GM23248 (cell line): ENCODE data around the gene CHRNB1. TPM values are rescaled to one million over a fixed set of nuclear protein-coding genes. Genes with fewer than 3 reads are reported as not detected.

Source experiments
- DNase-seq: peaks from one replicate; pipeline ENCODE4 v3.0.0-alpha.2; 2015
- H2AFZ ChIP-seq: fragments of 200-600 bp; sonication (generic); 2 replicates; pipeline ENCODE4 v1.6.1; 2016; ENCODE audit warnings: antibody characterized with exemption
- H3F3A ChIP-seq: fragments of 200-600 bp; sonication (generic); 2 replicates; pipeline ENCODE4 v1.6.1; 2016; ENCODE audit warnings: mild to moderate bottlenecking, antibody characterized with exemption, mixed run types; ENCODE audit not compliant: insufficient read depth
- H3K27ac ChIP-seq: fragments of 200-600 bp; sonication (generic); 2 replicates; pipeline ENCODE4 v1.5.1; 2016; ENCODE audit warnings: mild to moderate bottlenecking
- H3K27me3 ChIP-seq: fragments of 200-600 bp; sonication (generic); replicated peaks from 2 replicates; pipeline ENCODE4 v1.6.1; 2016; ENCODE audit warnings: mild to moderate bottlenecking; ENCODE audit not compliant: insufficient read depth
- H3K36me3 ChIP-seq: fragments of 200-600 bp; sonication (generic); 2 replicates; pipeline ENCODE4 v1.6.1; 2016; ENCODE audit warnings: low read depth, mild to moderate bottlenecking
- H3K4me1 ChIP-seq: fragments of 200-600 bp; sonication (generic); 2 replicates; pipeline ENCODE4 v1.6.1; 2016; ENCODE audit warnings: mild to moderate bottlenecking; ENCODE audit not compliant: insufficient read depth
- H3K4me2 ChIP-seq: fragments of 200-600 bp; sonication (generic); one replicate; pipeline ENCODE4 v1.6.1; 2016; ENCODE audit warnings: mild to moderate bottlenecking; ENCODE audit not compliant: unreplicated experiment
- H3K4me3 ChIP-seq: fragments of 200-600 bp; sonication (generic); 2 replicates; pipeline ENCODE4 v1.5.1; 2016; ENCODE audit warnings: mild to moderate bottlenecking
- H3K79me2 ChIP-seq: fragments of 200-600 bp; sonication (generic); 2 replicates; pipeline ENCODE4 v1.6.1; 2016; ENCODE audit warnings: mild to moderate bottlenecking; ENCODE audit not compliant: insufficient read depth
- H3K9ac ChIP-seq: fragments of 200-600 bp; sonication (generic); 2 replicates; pipeline ENCODE4 v1.6.1; 2016; ENCODE audit warnings: mild to moderate bottlenecking
- H3K9me2 ChIP-seq: fragments of 200-600 bp; sonication (generic); 2 replicates; pipeline ENCODE4 v1.6.1; 2016; ENCODE audit warnings: mixed run types, mild to moderate bottlenecking, moderate library complexity; ENCODE audit not compliant: insufficient read depth
- H3K9me3 ChIP-seq: fragments of 200-600 bp; sonication (generic); one replicate; pipeline ENCODE4 v1.6.1; 2017; ENCODE audit warnings: low read depth
- H4K20me1 ChIP-seq: fragments of 200-600 bp; sonication (generic); 2 replicates; pipeline ENCODE4 v1.6.0; 2016; ENCODE audit not compliant: insufficient read depth
- EZH2 ChIP-seq: fragments of 200-600 bp; sonication (generic); IDR thresholded peaks from 2 replicates; pipeline ENCODE4 v1.6.1; 2018; ENCODE audit warnings: antibody characterized with exemption, mild to moderate bottlenecking; ENCODE audit not compliant: insufficient read depth, poor library complexity, severe bottlenecking
- EZH2phosphoT487 ChIP-seq: fragments of 200-600 bp; sonication (generic); IDR thresholded peaks from 2 replicates; pipeline ENCODE4 v1.6.1; 2018; ENCODE audit warnings: antibody characterized with exemption, moderate library complexity, mild to moderate bottlenecking, low read depth; ENCODE audit not compliant: insufficient read depth
- WGBS, 2 experiments: methylation state at CpG; one replicate each; pipeline ENCODE4 v1.1.6; 2015 to 2017; ENCODE audit warnings: low lambda C conversion rate in 2 of 2, low coverage in 1 of 2; ENCODE audit errors: missing lambda C conversion rate in 2 of 2; 5-methylcytosine and 5-hydroxymethylcytosine counted together
- in situ Hi-C: fragments of 300-500 bp; cut with MboI; formaldehyde crosslinking; loops from 2 replicates; pipeline ENCODE4 v1.15.0; 2020
- polyA plus RNA-seq: library from polyadenylated mRNA; unstranded; fragments of >200 nt; fragmentation: Nextera tagmentation; extraction: Ambion mirVana; gene quantifications from 2 replicates; pipeline ENCODE4 v1.2.1, GENCODE V29; 2016
- total RNA-seq: library from RNA; depleted of rRNA; stranded (reverse); fragments of >200 nt; shearing (Covaris generic); gene quantifications from 2 replicates; pipeline ENCODE4 v1.2.3, GENCODE V29; 2014

CHRNB1 gene
- total and polyA plus RNA-seq, 2 experiments from 2014 or later = 3.5 to 4.9 TPM

- TF ChIP-seq EZH2phosphoT487 (no peak), EZH2 (no peak)
- DNase-seq = no peak
- peaks cover 19% of the 10 kb centered on the region for H3F3A ChIP-seq
- no peak overlapping the region for H3K27ac ChIP-seq
- H3K27me3 ChIP-seq = no peaks in the 10 kb centered on the region
- WGBS, 2 experiments = 80 to 84% methylated on average over 7 to 9 of the region's 9 CpGs
- 0 out of 2 replicates have a peak, but pooled peaks cover 2% of the 10 kb centered on the region for H3K4me1 ChIP-seq
- peaks cover 54% of the 10 kb centered on the region for H3K79me2 ChIP-seq
- H3K9ac ChIP-seq = no peak overlapping the region
- in situ Hi-C loops = no loop called here
- no peaks in the 10 kb centered on the region for H3K9me2 ChIP-seq
- H4K20me1 ChIP-seq = no peaks in the 10 kb centered on the region
- no peak overlapping the region for H3K4me2 ChIP-seq
- no peak overlapping the region for H2AFZ ChIP-seq
- no peaks in the 10 kb centered on the region for H3K9me3 ChIP-seq
- H3K4me3 ChIP-seq = no peak overlapping the region
- H3K36me3 ChIP-seq = peaks cover 7% of the 10 kb centered on the region; the same call in 1 of the 2 replicates
Measured at GRCh38 chr17:7464081-7464480, 19.2 kb downstream of the CHRNB1 start.

- H3K27ac ChIP-seq = no peak overlapping the region
- H3K79me2 ChIP-seq = peaks cover 71% of the 10 kb centered on the region
- WGBS, 2 experiments = 93% methylated on average over 19 to 33 of the region's 33 CpGs
Measured at GRCh38 chr17:7465597-7466275, 20.9 kb downstream of the CHRNB1 start.

GRCh38 chr17:7466318-7466638, 21.4 kb downstream of the CHRNB1 start:
- Histone ChIP-seq H3K79me2 (peaks cover 76% of the 10 kb centered on the region), H3K4me1 (0 out of 2 replicates have a peak, but pooled peaks cover 2% of the 10 kb centered on the region), H3K4me3 (no peak overlapping the region), H3K9me3 (no peaks in the 10 kb centered on the region), H3K9me2 (no peaks in the 10 kb centered on the region), H2AFZ (no peak overlapping the region), H3K27ac (no peak overlapping the region), H3F3A (no peaks in the 10 kb centered on the region), H3K27me3 (no peaks in the 10 kb centered on the region), H3K36me3 (peaks cover 7% of the 10 kb centered on the region; the same call in 1 of the 2 replicates), H4K20me1 (no peaks in the 10 kb centered on the region), H3K9ac (no peak overlapping the region), H3K4me2 (no peak overlapping the region)
- no peak for DNase-seq
- 93% methylated on average over 8 to 9 of the region's 9 CpGs for WGBS, 2 experiments
- in situ Hi-C loops = no loop called here
- no peak for TF ChIP-seq EZH2
- no peak for TF ChIP-seq EZH2phosphoT487

More at GRCh38 chr17:7465597-7466275, 20.9 kb downstream of the CHRNB1 start:
- no peak overlapping the region for H3K4me3 ChIP-seq
- H3K9ac ChIP-seq = no peak overlapping the region
- peaks cover 7% of the 10 kb centered on the region; the same call in 1 of the 2 replicates for H3K36me3 ChIP-seq
- no peak overlapping the region for H3K4me2 ChIP-seq
- 0 out of 2 replicates have a peak, but pooled peaks cover 2% of the 10 kb centered on the region for H3K4me1 ChIP-seq
- DNase-seq = no peak
- no peaks in the 10 kb centered on the region for H3K9me2 ChIP-seq
- no peaks in the 10 kb centered on the region for H4K20me1 ChIP-seq
- H3K27me3 ChIP-seq = no peaks in the 10 kb centered on the region
- H2AFZ ChIP-seq = no peak overlapping the region
- in situ Hi-C loops = no loop called here
- TF ChIP-seq EZH2 (no peak), EZH2phosphoT487 (no peak)
- H3F3A ChIP-seq = peaks cover 4% of the 10 kb centered on the region; the same call in 1 of the 2 replicates
- H3K9me3 ChIP-seq = no peaks in the 10 kb centered on the region

- H3F3A ChIP-seq = no peaks in the 10 kb centered on the region
- H3K9me3 ChIP-seq = no peaks in the 10 kb centered on the region
- H3K79me2 ChIP-seq = peaks cover 81% of the 10 kb centered on the region
- H3K27me3 ChIP-seq = no peaks in the 10 kb centered on the region
- no peak overlapping the region for H3K27ac ChIP-seq
- 85 to 90% methylated on average over 16 of the region's 16 CpGs for WGBS, 2 experiments
- H3K4me3 ChIP-seq = no peak overlapping the region
- H4K20me1 ChIP-seq = no peaks in the 10 kb centered on the region
- no peaks in the 10 kb centered on the region for H3K9me2 ChIP-seq
- TF ChIP-seq EZH2 (no peak), EZH2phosphoT487 (no peak)
- H3K36me3 ChIP-seq = peaks cover 7% of the 10 kb centered on the region; the same call in 1 of the 2 replicates
- 0 out of 2 replicates have a peak, but pooled peaks cover 2% of the 10 kb centered on the region for H3K4me1 ChIP-seq
- in situ Hi-C loops = no loop called here
- peak; percentile 40 for DNase-seq
- no peak overlapping the region for H3K9ac ChIP-seq
- no peak overlapping the region for H2AFZ ChIP-seq
- no peak overlapping the region for H3K4me2 ChIP-seq
Measured at GRCh38 chr17:7466639-7467341, 21.9 kb downstream of the CHRNB1 start.
